GM19395 (cell line): Measurements from ENCODE around the gene SIRPD.
"Not testable (repeated sequence)": the region's sequence is repeated elsewhere in the genome, so short reads cannot be mapped to it uniquely, and the experiment has no call there.

ENCODE experiments used
- ATAC-seq: cut with Tn5 transposase; IDR thresholded peaks from one replicate; pipeline ENCODE4 v1.9.1; 2021; ENCODE audit warnings: mild to moderate bottlenecking, moderate library complexity; ENCODE audit not compliant: unreplicated experiment

Gene SIRPD

GRCh38 chr20:1557605-1558004, at the start of gene SIRPD:
TSS of gene SIRPD (minus strand) at chr20:1557705. CDS start at chr20:1557653, 52 bp downstream.
- no peak for ATAC-seq

- ATAC-seq, result no peak
Measured at GRCh38 chr20:1600736-1601135, 43.2 kb upstream of the SIRPD start.

- no peak for ATAC-seq
Measured at GRCh38 chr20:1595333-1595732, 37.8 kb upstream of the SIRPD start.

- no peak for ATAC-seq
Measured at GRCh38 chr20:1588533-1589460, 31.3 kb upstream of the SIRPD start.

- ATAC-seq, result no peak
Measured at GRCh38 chr20:1587781-1588532, 30.5 kb upstream of the SIRPD start.

- no peak for ATAC-seq
Measured at GRCh38 chr20:1579488-1579887, 22.0 kb upstream of the SIRPD start.

- ATAC-seq, result no peak
Measured at GRCh38 chr20:1577906-1578305, 20.4 kb upstream of the SIRPD start.

GRCh38 chr20:1577313-1577712, 19.8 kb upstream of the SIRPD start:
- not testable (repeated sequence) for ATAC-seq

- no peak for ATAC-seq
Measured at GRCh38 chr20:1576641-1577040, 19.1 kb upstream of the SIRPD start.

- not testable (repeated sequence) for ATAC-seq
Measured at GRCh38 chr20:1576003-1576402, 18.5 kb upstream of the SIRPD start.

- ATAC-seq, result not testable (repeated sequence)
Measured at GRCh38 chr20:1571583-1571982, 14.1 kb upstream of the SIRPD start.

- no peak for ATAC-seq
Measured at GRCh38 chr20:1569415-1569881, 11.9 kb upstream of the SIRPD start.

GRCh38 chr20:1568163-1568490, 10.6 kb upstream of the SIRPD start:
- no peak for ATAC-seq

- no peak for ATAC-seq
Measured at GRCh38 chr20:1567392-1568162, 10.1 kb upstream of the SIRPD start.

GRCh38 chr20:1566701-1567100, 9.2 kb upstream of the SIRPD start:
- no peak for ATAC-seq

GRCh38 chr20:1565461-1565860, 8.0 kb upstream of the SIRPD start:
- ATAC-seq, result no peak

- no peak for ATAC-seq
Measured at GRCh38 chr20:1563598-1563997, 6.1 kb upstream of the SIRPD start.

- no peak for ATAC-seq
Measured at GRCh38 chr20:1562622-1563021, 5.1 kb upstream of the SIRPD start.

- no peak for ATAC-seq
Measured at GRCh38 chr20:1561350-1561749, 3.8 kb upstream of the SIRPD start.

- no peak for ATAC-seq
Measured at GRCh38 chr20:1555952-1556351, 1.6 kb downstream of the SIRPD start.

GRCh38 chr20:1539816-1540419, 17.6 kb downstream of the SIRPD start:
- ATAC-seq, result no peak
